Liver (tissue), 9 donors: ENCODE measurements around the gene ADAMTS20. TPM values are rescaled to one million over a fixed set of nuclear protein-coding genes. Genes with fewer than 3 reads are reported as not detected.

ENCODE experiments used
- DNase-seq: peaks from one replicate; pipeline ENCODE4 v3.0.0-alpha.2; 2017; ENCODE audit warnings: low spot score
- H3K27ac ChIP-seq, 2 donors: one replicate each; pipeline ENCODE4 v1.7.0; 2013; ENCODE audit warnings: inconsistent platforms in 2 of 2, low read length in 2 of 2, control low read depth in 1 of 2, low read depth in 1 of 2, mild to moderate bottlenecking in 1 of 2
- H3K27me3 ChIP-seq, 4 donors: one replicate each; pipeline versions ENCODE4 v1.6.1 to v1.7.0; 2013; ENCODE audit warnings: low read length in 3 of 4, inconsistent platforms in 1 of 4, mild to moderate bottlenecking in 1 of 4, moderate library complexity in 1 of 4; ENCODE audit not compliant: control insufficient read depth in 4 of 4, insufficient read depth in 4 of 4
- H3K36me3 ChIP-seq, 4 donors: one replicate each; pipeline versions ENCODE4 v1.6.1 to v1.7.0; 2013; ENCODE audit warnings: low read length in 3 of 4, mild to moderate bottlenecking in 3 of 4, low read depth in 1 of 4, moderate library complexity in 1 of 4; ENCODE audit not compliant: control insufficient read depth in 4 of 4, insufficient read depth in 3 of 4
- H3K4me1 ChIP-seq, 4 donors: one replicate each; pipeline versions ENCODE4 v1.6.1 to v1.7.0; 2013; ENCODE audit warnings: low read length in 3 of 4, mild to moderate bottlenecking in 3 of 4, moderate library complexity in 1 of 4; ENCODE audit not compliant: control insufficient read depth in 4 of 4, insufficient read depth in 4 of 4
- H3K4me3 ChIP-seq, 3 donors: one replicate each; pipeline versions ENCODE4 v1.6.1 to v1.7.0; 2013; ENCODE audit warnings: low read length in 3 of 3, control low read depth in 1 of 3, low read depth in 1 of 3, mild to moderate bottlenecking in 1 of 3
- H3K9ac ChIP-seq, 2 donors: one replicate each; pipeline ENCODE4 v1.7.0; 2013; ENCODE audit warnings: low read length in 2 of 2, mild to moderate bottlenecking in 2 of 2, moderate library complexity in 2 of 2, control low read depth in 1 of 2, low read depth in 1 of 2
- H3K9me3 ChIP-seq, 4 donors: one replicate each; pipeline versions ENCODE4 v1.6.1 to v1.7.0; 2013; ENCODE audit warnings: low read length in 3 of 4; ENCODE audit not compliant: control insufficient read depth in 4 of 4
- EGR1 ChIP-seq, 2 donors: IDR thresholded peaks; 2 replicates each; pipeline ENCODE4 v1.6.1; 2016 to 2018; ENCODE audit warnings: antibody characterized with exemption in 2 of 2, low read depth in 2 of 2
- FOXA1 ChIP-seq: IDR thresholded peaks from 2 replicates; pipeline ENCODE4 v1.6.1; 2016; ENCODE audit warnings: antibody characterized with exemption
- GABPA ChIP-seq, 2 donors: IDR thresholded peaks in 1 of 2; conservative IDR thresholded peaks in 1 of 2; 2 replicates each; pipeline ENCODE4 v1.6.1; 2016; ENCODE audit warnings: antibody characterized with exemption in 2 of 2, mild to moderate bottlenecking in 1 of 2, moderate library complexity in 1 of 2
- HNF4A ChIP-seq, 2 donors: conservative IDR thresholded peaks; 2 replicates each; pipeline ENCODE4 v1.6.1; 2016; ENCODE audit warnings: antibody characterized with exemption in 2 of 2, mild to moderate bottlenecking in 2 of 2
- HNF4G ChIP-seq: IDR thresholded peaks from 2 replicates; pipeline ENCODE4 v1.6.1; 2016; ENCODE audit warnings: antibody characterized with exemption
- MAX ChIP-seq: IDR thresholded peaks from 2 replicates; pipeline ENCODE4 v1.6.1; 2016; ENCODE audit warnings: antibody characterized with exemption
- RAD21 ChIP-seq, 2 donors: IDR thresholded peaks; 2 replicates each; pipeline ENCODE4 v1.6.1; 2016; ENCODE audit warnings: antibody characterized with exemption in 2 of 2, mild to moderate bottlenecking in 2 of 2
- RXRA ChIP-seq, 2 donors: IDR thresholded peaks; 2 replicates each; pipeline ENCODE4 v1.6.1; 2017 to 2018; ENCODE audit warnings: antibody characterized with exemption in 2 of 2, mild to moderate bottlenecking in 1 of 2
- YY1 ChIP-seq: IDR thresholded peaks from 2 replicates; pipeline ENCODE4 v1.6.1; 2016; ENCODE audit warnings: antibody characterized with exemption, mild to moderate bottlenecking
- WGBS: extraction: QIAGEN DNeasy Blood & Tissue Kit; methylation state at CpG from one replicate; pipeline ENCODE4 v1.1.7; 2013; 5-methylcytosine and 5-hydroxymethylcytosine counted together
- polyA plus RNA-seq, 2 donors: library from polyadenylated mRNA; stranded (reverse) in 1 of 2; unstranded in 1 of 2; fragments of 200-250 nt in 1 of 2; fragments of >200 nt in 1 of 2; fragmentation: Nextera tagmentation in 1 of 2; extraction: Ambion mirVana in 1 of 2; gene quantifications; one replicate each; pipeline versions ENCODE4 v1.2.1 to v1.2.3, GENCODE V29; 2013 to 2015
- total RNA-seq, 2 donors: library from RNA; depleted of rRNA; stranded (reverse); fragments of >200 nt; gene quantifications; one replicate each; pipeline ENCODE4 v1.2.3, GENCODE V29; 2014
- TF ChIP-seq, protein P1 (sequence below): fragments of 150-350 bp; IDR thresholded peaks from 2 replicates; pipeline ENCODE4 v1.5.1; 2017; ENCODE audit warnings: improper control_type of control experiment, low read depth, low read length; ENCODE audit not compliant: missing input control
- TF ChIP-seq, protein P2 (sequence below): IDR thresholded peaks from 2 replicates; pipeline ENCODE4 v1.6.1; 2016; ENCODE audit warnings: antibody characterized with exemption
- TF ChIP-seq, protein P3 (sequence below): IDR thresholded peaks from 2 replicates; pipeline ENCODE4 v1.6.1; 2016; ENCODE audit warnings: antibody characterized with exemption
- donor health status: healthy.
- donor health status: healthy.
- donor health status: healthy.
- donor health status: healthy.
- donor health status: healthy.

Gene ADAMTS20
- total and polyA plus RNA-seq, 4 donors, result 0.05 TPM; not detected in 3

DNA sequence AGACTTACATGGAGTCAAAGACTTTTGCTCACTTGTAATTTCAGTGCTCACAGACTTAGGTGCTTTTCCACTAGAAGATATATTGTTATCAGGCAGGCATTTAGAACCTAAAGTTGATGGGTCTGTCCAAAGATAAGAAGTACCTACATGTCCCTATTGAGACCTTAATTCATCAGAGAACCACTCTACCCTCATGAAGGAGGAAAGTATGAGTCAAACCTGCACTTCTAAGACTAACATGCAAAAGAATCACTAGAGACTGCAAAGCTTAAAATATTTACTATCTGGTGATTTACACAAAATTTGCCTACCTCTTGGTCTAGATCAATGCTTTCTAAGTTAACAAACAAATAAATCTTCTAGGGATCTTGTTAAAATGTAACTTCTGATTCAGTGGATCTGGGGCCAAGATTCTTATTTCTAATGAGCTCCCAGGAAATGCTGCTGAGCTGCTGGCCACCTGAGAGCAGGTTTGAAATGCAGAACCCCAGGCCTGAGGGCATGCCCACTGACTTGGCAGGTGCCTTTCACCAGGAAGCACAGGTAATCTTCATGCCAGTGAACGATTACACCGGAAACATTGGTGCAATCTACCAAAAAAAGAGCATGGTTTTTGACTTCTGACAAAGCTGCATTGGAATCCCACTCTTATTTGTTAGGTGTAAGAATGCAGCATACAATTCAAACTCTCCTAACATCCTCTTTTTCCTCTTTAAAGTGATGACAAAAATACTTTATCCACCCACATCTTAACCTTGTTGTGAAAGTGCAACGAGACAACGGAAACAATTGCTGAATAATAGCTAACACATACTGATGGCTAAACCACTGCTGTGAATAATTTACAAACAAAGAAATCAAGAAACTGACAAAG lies 214.2 kb downstream of the ADAMTS20 start:
- H3K27ac ChIP-seq, result no peak overlapping the region
- no peaks in the 10 kb centered on the region for H3K36me3 ChIP-seq
- H3K27me3 ChIP-seq, result no peaks in the 10 kb centered on the region
- H3K4me3 ChIP-seq, result no peak overlapping the region
- H3K9me3 ChIP-seq, result no peaks in the 10 kb centered on the region
- no peak for TF ChIP-seq RXRA (IDR thresholded peaks at IDR 0.05)
- TF ChIP-seq EGR1 (IDR thresholded peaks at IDR 0.05; ENCODE audit: low read depth in 2 of 2), result no peak
- no peak for TF ChIP-seq RAD21 (IDR thresholded peaks at IDR 0.05)
- no peak for TF ChIP-seq HNF4A (conservative IDR thresholded peaks at IDR 0.05)
- no peak for TF ChIP-seq YY1
- TF ChIP-seq, protein P1, sequence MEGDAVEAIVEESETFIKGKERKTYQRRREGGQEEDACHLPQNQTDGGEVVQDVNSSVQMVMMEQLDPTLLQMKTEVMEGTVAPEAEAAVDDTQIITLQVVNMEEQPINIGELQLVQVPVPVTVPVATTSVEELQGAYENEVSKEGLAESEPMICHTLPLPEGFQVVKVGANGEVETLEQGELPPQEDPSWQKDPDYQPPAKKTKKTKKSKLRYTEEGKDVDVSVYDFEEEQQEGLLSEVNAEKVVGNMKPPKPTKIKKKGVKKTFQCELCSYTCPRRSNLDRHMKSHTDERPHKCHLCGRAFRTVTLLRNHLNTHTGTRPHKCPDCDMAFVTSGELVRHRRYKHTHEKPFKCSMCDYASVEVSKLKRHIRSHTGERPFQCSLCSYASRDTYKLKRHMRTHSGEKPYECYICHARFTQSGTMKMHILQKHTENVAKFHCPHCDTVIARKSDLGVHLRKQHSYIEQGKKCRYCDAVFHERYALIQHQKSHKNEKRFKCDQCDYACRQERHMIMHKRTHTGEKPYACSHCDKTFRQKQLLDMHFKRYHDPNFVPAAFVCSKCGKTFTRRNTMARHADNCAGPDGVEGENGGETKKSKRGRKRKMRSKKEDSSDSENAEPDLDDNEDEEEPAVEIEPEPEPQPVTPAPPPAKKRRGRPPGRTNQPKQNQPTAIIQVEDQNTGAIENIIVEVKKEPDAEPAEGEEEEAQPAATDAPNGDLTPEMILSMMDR, result no peak
- TF ChIP-seq, protein P2, sequence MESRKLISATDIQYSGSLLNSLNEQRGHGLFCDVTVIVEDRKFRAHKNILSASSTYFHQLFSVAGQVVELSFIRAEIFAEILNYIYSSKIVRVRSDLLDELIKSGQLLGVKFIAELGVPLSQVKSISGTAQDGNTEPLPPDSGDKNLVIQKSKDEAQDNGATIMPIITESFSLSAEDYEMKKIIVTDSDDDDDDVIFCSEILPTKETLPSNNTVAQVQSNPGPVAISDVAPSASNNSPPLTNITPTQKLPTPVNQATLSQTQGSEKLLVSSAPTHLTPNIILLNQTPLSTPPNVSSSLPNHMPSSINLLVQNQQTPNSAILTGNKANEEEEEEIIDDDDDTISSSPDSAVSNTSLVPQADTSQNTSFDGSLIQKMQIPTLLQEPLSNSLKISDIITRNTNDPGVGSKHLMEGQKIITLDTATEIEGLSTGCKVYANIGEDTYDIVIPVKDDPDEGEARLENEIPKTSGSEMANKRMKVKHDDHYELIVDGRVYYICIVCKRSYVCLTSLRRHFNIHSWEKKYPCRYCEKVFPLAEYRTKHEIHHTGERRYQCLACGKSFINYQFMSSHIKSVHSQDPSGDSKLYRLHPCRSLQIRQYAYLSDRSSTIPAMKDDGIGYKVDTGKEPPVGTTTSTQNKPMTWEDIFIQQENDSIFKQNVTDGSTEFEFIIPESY, result no peak
- TF ChIP-seq MAX, result no peak
- TF ChIP-seq GABPA (IDR thresholded peaks at IDR 0.05 in 1 of 2, conservative IDR thresholded peaks at IDR 0.05 in 1 of 2), result no peak
- TF ChIP-seq, protein P3, sequence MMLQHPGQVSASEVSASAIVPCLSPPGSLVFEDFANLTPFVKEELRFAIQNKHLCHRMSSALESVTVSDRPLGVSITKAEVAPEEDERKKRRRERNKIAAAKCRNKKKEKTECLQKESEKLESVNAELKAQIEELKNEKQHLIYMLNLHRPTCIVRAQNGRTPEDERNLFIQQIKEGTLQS, result no peak
- no peak for TF ChIP-seq FOXA1
- 59% methylated on average over 4 of the region's 4 CpGs for WGBS
- DNase-seq, result no peak
- peaks cover 0 to 2% (median 0%) of the 10 kb centered on the region in 4 donors for H3K4me1 ChIP-seq
- no peak overlapping the region for H3K9ac ChIP-seq

DNA sequence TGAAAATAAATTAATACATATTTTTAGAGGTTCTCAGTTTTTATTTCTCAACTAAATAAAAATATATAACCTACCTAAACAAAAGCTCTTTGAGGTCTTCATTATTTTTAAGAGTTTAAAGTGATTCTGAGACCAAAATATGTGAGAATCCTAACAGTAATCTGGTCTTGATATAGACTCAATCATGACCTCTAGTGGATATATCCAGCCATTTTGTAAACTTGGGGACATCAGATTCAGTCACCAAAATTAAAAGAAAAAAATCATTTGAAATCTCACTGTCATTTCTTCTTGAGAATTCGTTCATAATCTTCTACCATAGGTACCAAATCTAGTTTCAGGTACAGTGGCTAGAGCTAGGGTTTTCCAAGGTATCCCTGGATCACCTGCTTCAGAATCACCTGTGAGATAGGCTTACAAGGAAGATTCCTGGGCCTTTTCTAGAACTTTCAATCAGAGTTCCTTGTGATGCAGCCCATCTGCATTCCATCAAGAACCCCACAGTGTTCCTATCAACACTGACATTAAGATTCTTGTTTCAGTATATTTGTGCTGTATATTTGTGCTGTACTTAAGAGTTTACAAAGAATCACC lies 214.9 kb downstream of the ADAMTS20 start:
- H3K9me3 ChIP-seq, result no peaks in the 10 kb centered on the region
- no peaks in the 10 kb centered on the region for H3K36me3 ChIP-seq
- no peak for TF ChIP-seq EGR1 (IDR thresholded peaks at IDR 0.05; ENCODE audit: low read depth in 2 of 2)
- peak; percentile 30 to 56 for TF ChIP-seq RAD21 (IDR thresholded peaks at IDR 0.05)
- TF ChIP-seq, protein P1, result peak; percentile 21
- TF ChIP-seq HNF4G, result no peak
- no peak overlapping the region for H3K9ac ChIP-seq
- no peak overlapping the region for H3K27ac ChIP-seq
- peaks cover 0 to 2% (median 0%) of the 10 kb centered on the region in 4 donors for H3K4me1 ChIP-seq
- no peak for DNase-seq
- 28% methylated on average over 1 of the region's 1 CpG for WGBS
- no peak overlapping the region for H3K4me3 ChIP-seq
- H3K27me3 ChIP-seq, result no peaks in the 10 kb centered on the region
